HG02981 (cell line): ENCODE results near the gene SAMHD1.
"Not testable (repeated sequence)": the region's sequence is repeated elsewhere in the genome, so short reads cannot be mapped to it uniquely, and the experiment has no call there.

ENCODE experiments used
- ATAC-seq: cut with Tn5 transposase; IDR thresholded peaks from one replicate; pipeline ENCODE4 v1.9.1; 2021; ENCODE audit warnings: mild to moderate bottlenecking, moderate library complexity; ENCODE audit not compliant: unreplicated experiment

The SAMHD1 gene

GRCh38 chr20:36956674-36957073, 5.2 kb upstream of the SAMHD1 start:
- ATAC-seq, result no peak

GRCh38 chr20:36956016-36956415, 4.5 kb upstream of the SAMHD1 start:
- no peak for ATAC-seq

- no peak for ATAC-seq
Observed at GRCh38 chr20:36951979-36952738, 651 bp upstream of the SAMHD1 start.

- no peak for ATAC-seq
Observed at GRCh38 chr20:36950414-36951197, 902 bp downstream of the SAMHD1 start.

GRCh38 chr20:36941401-36941835, 10.1 kb downstream of the SAMHD1 start:
- ATAC-seq, result no peak

GRCh38 chr20:36937402-36937770, 14.1 kb downstream of the SAMHD1 start:
- ATAC-seq, result no peak

- ATAC-seq, result not testable (repeated sequence)
Observed at GRCh38 chr20:36936761-36937401, 14.6 kb downstream of the SAMHD1 start.

- no peak for ATAC-seq
Observed at GRCh38 chr20:36936341-36936740, 15.2 kb downstream of the SAMHD1 start.

GRCh38 chr20:36933571-36933970, 17.9 kb downstream of the SAMHD1 start:
- ATAC-seq, result not testable (repeated sequence)

- ATAC-seq, result no peak
Observed at GRCh38 chr20:36932476-36933426, 18.8 kb downstream of the SAMHD1 start.

- not testable (repeated sequence) for ATAC-seq
Observed at GRCh38 chr20:36932067-36932466, 19.4 kb downstream of the SAMHD1 start.

- no peak for ATAC-seq
Observed at GRCh38 chr20:36929691-36930090, 21.8 kb downstream of the SAMHD1 start.

- ATAC-seq, result no peak
Observed at GRCh38 chr20:36929290-36929689, 22.2 kb downstream of the SAMHD1 start.

- no peak for ATAC-seq
Observed at GRCh38 chr20:36927704-36928103, 23.8 kb downstream of the SAMHD1 start.

GRCh38 chr20:36926653-36927200, 24.8 kb downstream of the SAMHD1 start:
- no peak for ATAC-seq

- no peak for ATAC-seq
Observed at GRCh38 chr20:36925234-36925633, 26.3 kb downstream of the SAMHD1 start.

GRCh38 chr20:36924167-36925045, 27.1 kb downstream of the SAMHD1 start:
- ATAC-seq, result no peak

GRCh38 chr20:36920334-36920730, 31.2 kb downstream of the SAMHD1 start:
- ATAC-seq, result no peak

GRCh38 chr20:36919715-36920333, 31.7 kb downstream of the SAMHD1 start:
- no peak for ATAC-seq
